Spleen (tissue), 11 donors: ENCODE data around the gene NFIC. TPM values are rescaled to one million over a fixed set of nuclear protein-coding genes. Genes with fewer than 3 reads are reported as not detected.
"Not testable (repeated sequence)": the region's sequence is repeated elsewhere in the genome, so short reads cannot be mapped to it uniquely, and the experiment has no call there.

Experiments
- DNase-seq: peaks from one replicate; pipeline ENCODE4 v3.0.0-alpha.2; 2020
- H3K27ac ChIP-seq, 8 donors: fragments of 200-600 bp; sonication (generic) in 7 of 8; 1 replicate in 4 of 8; 2 replicates in 4 of 8; pipeline versions ENCODE4 v1.5.0 to v1.8.0; 2016 to 2021; ENCODE audit warnings: inconsistent platforms in 4 of 8, mild to moderate bottlenecking in 4 of 8, moderate library complexity in 1 of 8
- H3K27me3 ChIP-seq, 7 donors: fragments of 200-600 bp; sonication (generic) in 6 of 7; replicated peaks in 1 of 7; 1 replicate in 4 of 7; 2 replicates in 3 of 7; pipeline versions ENCODE4 v1.5.0 to v1.8.0; 2016 to 2021; ENCODE audit warnings: inconsistent platforms in 3 of 7, mild to moderate bottlenecking in 1 of 7
- H3K36me3 ChIP-seq, 6 donors: fragments of 200-600 bp; sonication (generic) in 5 of 6; 1 replicate in 4 of 6; 2 replicates in 2 of 6; pipeline versions ENCODE4 v1.5.0 to v1.8.0; 2016 to 2021; ENCODE audit warnings: inconsistent platforms in 2 of 6
- H3K4me1 ChIP-seq, 6 donors: fragments of 200-600 bp; sonication (generic) in 5 of 6; 1 replicate in 3 of 6; 2 replicates in 3 of 6; pipeline versions ENCODE4 v1.5.0 to v1.8.0; 2016 to 2021; ENCODE audit warnings: inconsistent platforms in 3 of 6
- H3K4me3 ChIP-seq, 8 donors: fragments of 200-600 bp; sonication (generic) in 7 of 8; 1 replicate in 4 of 8; 2 replicates in 4 of 8; pipeline versions ENCODE4 v1.5.0 to v1.8.0; 2016 to 2021; ENCODE audit warnings: inconsistent platforms in 4 of 8, mild to moderate bottlenecking in 4 of 8, moderate library complexity in 2 of 8
- H3K9me3 ChIP-seq, 8 donors: fragments of 200-600 bp; sonication (generic) in 7 of 8; 1 replicate in 4 of 8; 2 replicates in 4 of 8; pipeline versions ENCODE4 v1.5.0 to v1.8.0; 2016 to 2021; ENCODE audit warnings: inconsistent platforms in 4 of 8
- POLR2A ChIP-seq, 3 donors: fragments of 450-650 bp; IDR thresholded peaks; one replicate each; pipeline ENCODE4 v1.5.1; 2017; ENCODE audit warnings: antibody characterized with exemption in 3 of 3, mild to moderate bottlenecking in 1 of 3
- POLR2AphosphoS5 ChIP-seq, 3 donors: sonication (generic); formaldehyde crosslinking; IDR thresholded peaks; one replicate each; pipeline ENCODE4 v1.5.1; 2017; ENCODE audit warnings: antibody characterized with exemption in 3 of 3
- WGBS, 5 donors: extraction: QIAGEN DNeasy Blood & Tissue Kit in 3 of 5; methylation state at CpG; one replicate each; pipeline versions ENCODE4 v1.1.5 to v1.1.7; 2013 to 2018; 5-methylcytosine and 5-hydroxymethylcytosine counted together
- intact Hi-C: fragments of 100-400 bp; cut with DNase I; formaldehyde crosslinking; loops from one replicate; pipeline ENCODE4 v1.15.0; 2023; ENCODE audit warnings: low total_unique reads
- polyA plus RNA-seq, 3 donors: library from polyadenylated mRNA; stranded (reverse); fragments of 200-250 nt; gene quantifications; one replicate each; pipeline ENCODE4 v1.2.1, GENCODE V29; 2013
- total RNA-seq, 7 donors: library from RNA; depleted of rRNA in 3 of 7; stranded (reverse); fragments of >200 nt in 3 of 7; fragmentation: NEBNext Ultra II Directional in 4 of 7; extraction: Animal tissue kit (Norgen Biotek cat#: 25700) in 4 of 7; gene quantifications; one replicate each; pipeline versions ENCODE4 v1.1.0 to v1.2.1, GENCODE V29; 2016 to 2021
- TF ChIP-seq, protein P1 (sequence below), 11 experiments: fragments of 200-600 bp in 7 of 11; fragments of 450-650 bp in 4 of 11; sonication (generic) in 4 of 11; IDR thresholded peaks in 8 of 11; conservative IDR thresholded peaks in 3 of 11; 1 replicate in 7 of 11; 2 replicates in 4 of 11; pipeline versions ENCODE4 v1.4.0 to v1.8.0; 2016 to 2021; ENCODE audit warnings: antibody characterized with exemption in 11 of 11, inconsistent platforms in 4 of 11, mild to moderate bottlenecking in 1 of 11
- donor health status: healthy with polysubstance abuse.
- donor health status: DM: no; HTN: no; CAD: no; lungs with moderate emphysema.
- donor health status: DM: no; HTN: no; CAD: no.
- donor health status: Bipolar disorder and iron deficiency.
- donor health status: healthy.
- donor health status: DM: no; HTN: no; CAD: no.
- donor health status: DM: yes; HTN: yes; CAD: no.

Gene NFIC
- total and polyA plus RNA-seq, 10 donors, result 4.1 to 125 (median 74.4) TPM

DNA sequence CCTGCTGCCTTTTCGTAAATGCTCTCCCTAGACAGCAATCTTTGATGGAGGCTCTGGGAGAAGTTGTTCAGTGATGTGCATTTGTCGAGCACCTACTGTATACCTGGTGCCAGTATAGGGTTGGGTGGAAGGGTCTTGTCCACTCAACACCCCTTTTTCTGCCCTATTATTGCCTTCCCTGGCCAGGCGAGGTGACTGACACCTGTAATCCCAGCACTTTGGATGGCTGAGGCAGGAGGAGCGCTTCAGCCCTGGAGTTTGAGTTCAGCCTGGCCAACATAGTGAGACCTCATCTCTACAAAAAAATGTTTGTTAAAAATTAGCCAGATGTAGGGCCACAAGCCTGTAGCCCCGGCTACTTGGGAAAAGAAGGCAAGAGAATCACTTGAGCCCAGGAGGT, 49.3 kb downstream of the NFIC start:
- TF ChIP-seq, protein P1, sequence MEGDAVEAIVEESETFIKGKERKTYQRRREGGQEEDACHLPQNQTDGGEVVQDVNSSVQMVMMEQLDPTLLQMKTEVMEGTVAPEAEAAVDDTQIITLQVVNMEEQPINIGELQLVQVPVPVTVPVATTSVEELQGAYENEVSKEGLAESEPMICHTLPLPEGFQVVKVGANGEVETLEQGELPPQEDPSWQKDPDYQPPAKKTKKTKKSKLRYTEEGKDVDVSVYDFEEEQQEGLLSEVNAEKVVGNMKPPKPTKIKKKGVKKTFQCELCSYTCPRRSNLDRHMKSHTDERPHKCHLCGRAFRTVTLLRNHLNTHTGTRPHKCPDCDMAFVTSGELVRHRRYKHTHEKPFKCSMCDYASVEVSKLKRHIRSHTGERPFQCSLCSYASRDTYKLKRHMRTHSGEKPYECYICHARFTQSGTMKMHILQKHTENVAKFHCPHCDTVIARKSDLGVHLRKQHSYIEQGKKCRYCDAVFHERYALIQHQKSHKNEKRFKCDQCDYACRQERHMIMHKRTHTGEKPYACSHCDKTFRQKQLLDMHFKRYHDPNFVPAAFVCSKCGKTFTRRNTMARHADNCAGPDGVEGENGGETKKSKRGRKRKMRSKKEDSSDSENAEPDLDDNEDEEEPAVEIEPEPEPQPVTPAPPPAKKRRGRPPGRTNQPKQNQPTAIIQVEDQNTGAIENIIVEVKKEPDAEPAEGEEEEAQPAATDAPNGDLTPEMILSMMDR (IDR thresholded peaks at IDR 0.05 in 8 of 11, conservative IDR thresholded peaks at IDR 0.05 in 3 of 11), result no peak
- TF ChIP-seq POLR2A (IDR thresholded peaks at IDR 0.05), result no peak
- no peak for TF ChIP-seq POLR2AphosphoS5 (IDR thresholded peaks at IDR 0.05)
- 73 to 84% (median 77%) methylated on average over 5 of the region's 5 CpGs for WGBS, 5 donors
- Histone ChIP-seq H3K9me3 (no peaks in the 10 kb centered on the region), H3K36me3 (peaks cover 0 to 62% (median 0%) of the 10 kb centered on the region in 6 donors), H3K27ac (peak overlapping the region in 2 of 8 donors; percentile 1 to 18), H3K4me3 (no peak overlapping the region), H3K4me1 (peaks cover 0 to 20% (median 7%) of the 10 kb centered on the region in 6 donors), H3K27me3 (no peaks in the 10 kb centered on the region)
- no peak for DNase-seq
- intact Hi-C loops, result no loop called here

DNA sequence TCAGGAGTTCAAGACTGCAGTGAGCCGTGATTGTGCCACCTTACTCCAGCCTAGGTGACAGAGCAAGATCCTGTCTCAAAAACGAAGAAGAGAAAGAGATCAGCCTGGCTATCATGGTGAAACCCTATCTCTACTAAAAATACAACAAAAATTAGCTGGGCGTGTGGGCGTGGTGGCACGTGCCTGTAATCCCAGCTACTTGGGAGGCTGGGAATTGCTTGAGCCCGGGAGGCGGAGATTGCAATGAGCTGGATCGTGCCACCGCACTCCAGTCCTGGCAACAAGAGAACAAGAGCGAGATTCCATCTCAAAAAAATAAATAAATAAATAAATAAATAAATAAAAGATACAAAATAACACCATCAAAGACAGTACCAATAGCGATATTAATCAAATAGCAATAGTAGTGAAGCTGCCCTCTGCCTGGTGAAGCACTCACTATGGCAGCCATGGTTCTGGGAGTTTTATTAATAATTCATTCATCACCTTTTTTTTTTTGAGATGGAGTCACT, 53.9 kb downstream of the NFIC start:
- Histone ChIP-seq H3K27ac (no peak overlapping the region), H3K27me3 (no peaks in the 10 kb centered on the region), H3K36me3 (peaks cover 0 to 40% (median 2%) of the 10 kb centered on the region in 6 donors), H3K4me3 (no peak overlapping the region), H3K9me3 (no peaks in the 10 kb centered on the region), H3K4me1 (peaks cover 0 to 27% (median 8%) of the 10 kb centered on the region in 6 donors)
- WGBS, 5 donors, result 93 to 96% (median 94%) methylated on average over 11 of the region's 11 CpGs
- TF ChIP-seq POLR2A (IDR thresholded peaks at IDR 0.05) (no peak), POLR2AphosphoS5 (IDR thresholded peaks at IDR 0.05) (no peak)
- TF ChIP-seq, protein P1 (IDR thresholded peaks at IDR 0.05 in 8 of 11, conservative IDR thresholded peaks at IDR 0.05 in 3 of 11), result no peak
- intact Hi-C loops, result loop anchor here (10.0 kb wide), 1 partner anchor 55 kb away; the partner anchor contains the start of gene NFIC
- DNase-seq, result no peak

DNA sequence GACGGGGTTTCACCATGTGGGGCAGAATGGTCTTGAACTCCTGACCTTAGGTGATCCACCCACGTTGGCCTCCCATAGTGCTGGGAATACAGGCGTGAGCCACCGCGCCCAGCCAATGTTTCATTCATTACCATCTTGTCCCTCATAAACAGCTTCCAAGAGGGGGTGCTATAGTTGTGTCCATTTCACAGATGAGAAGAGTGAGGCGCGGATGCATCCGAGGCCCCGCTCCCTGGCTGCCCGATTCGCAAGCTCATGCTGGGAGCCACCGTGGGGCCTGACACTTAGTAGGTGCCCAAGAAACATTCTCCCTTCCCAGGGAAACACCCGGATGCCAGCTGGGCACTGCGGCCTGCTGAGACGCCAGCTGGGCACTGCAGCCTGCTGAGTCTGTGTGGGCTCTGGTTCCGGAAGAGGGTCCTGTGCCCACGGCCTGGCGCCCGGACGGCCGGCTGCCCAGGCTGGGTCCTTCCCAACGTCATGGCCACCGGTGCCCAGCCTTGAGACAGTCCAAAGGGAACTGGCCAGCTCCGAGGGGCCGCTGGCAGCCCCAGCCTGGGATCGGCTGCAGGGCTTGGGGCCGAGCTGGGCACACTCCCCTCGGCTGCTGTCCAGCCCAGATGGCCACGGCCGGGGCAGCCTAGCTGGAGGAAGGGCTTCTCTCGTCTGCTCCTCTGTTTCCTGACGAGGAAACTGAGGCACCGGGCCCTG, 54.7 kb downstream of the NFIC start:
- no peak for DNase-seq
- Histone ChIP-seq H3K4me3 (no peak overlapping the region), H3K4me1 (peaks cover 0 to 27% (median 8%) of the 10 kb centered on the region in 6 donors), H3K9me3 (no peaks in the 10 kb centered on the region), H3K36me3 (peaks cover 0 to 41% (median 2%) of the 10 kb centered on the region in 6 donors), H3K27ac (no peak overlapping the region), H3K27me3 (no peaks in the 10 kb centered on the region)
- intact Hi-C loops, result loop anchor here (10.0 kb wide), 1 partner anchor 56 kb away; the partner anchor contains the start of gene NFIC
- no peak for TF ChIP-seq POLR2A (IDR thresholded peaks at IDR 0.05)
- TF ChIP-seq, protein P1 (IDR thresholded peaks at IDR 0.05 in 8 of 11, conservative IDR thresholded peaks at IDR 0.05 in 3 of 11), result no peak
- TF ChIP-seq POLR2AphosphoS5 (IDR thresholded peaks at IDR 0.05), result peak in 1 of 3 donors; percentile 48
- 86 to 93% (median 90%) methylated on average over 17 to 33 of the region's 33 CpGs for WGBS, 5 donors

DNA sequence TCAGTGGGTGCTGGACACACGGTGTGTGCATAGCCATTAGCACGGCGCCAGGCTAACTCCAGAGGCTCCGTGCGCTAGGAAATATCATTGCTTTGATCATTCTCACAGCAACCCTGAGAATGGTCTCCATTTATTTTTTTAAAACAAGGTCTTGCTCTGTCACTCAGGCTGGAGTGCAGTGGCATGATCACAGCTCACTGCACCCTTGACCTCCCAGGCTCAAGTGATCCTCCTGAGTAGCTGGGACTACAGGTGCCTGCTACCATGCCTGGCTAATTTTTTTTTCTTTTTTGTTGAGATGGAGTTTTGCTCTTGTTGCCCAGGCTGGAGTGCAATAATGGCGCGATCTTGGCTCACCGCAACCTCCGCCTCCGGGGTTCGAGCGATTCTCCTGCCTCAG, 55.3 kb downstream of the NFIC start:
- H3K9me3 ChIP-seq, H3K27me3 ChIP-seq, DNase-seq, H3K4me3 ChIP-seq, H3K27ac ChIP-seq: not testable (repeated sequence)
- intact Hi-C loops, result loop anchor here (10.0 kb wide), 1 partner anchor 57 kb away; the partner anchor contains the start of gene NFIC
- Histone ChIP-seq H3K4me1 (peaks cover 0 to 27% (median 8%) of the 10 kb centered on the region in 6 donors), H3K36me3 (peaks cover 0 to 47% (median 2%) of the 10 kb centered on the region in 6 donors)
- WGBS, 5 donors, result 93 to 99% (median 96%) methylated on average over 12 of the region's 12 CpGs
